Activated T-cell treated with anti-CD3 and anti-CD28 coated beads, Interleukin-2, amount 50 U/mL, for 24 hours (primary cell): ENCODE measurements around the gene RASGRP4.
A peak's percentile ranks its signal among the peaks of the same experiment; 100 is the strongest.

ENCODE experiments used
- DNase-seq: peaks from one replicate; pipeline ENCODE4 v3.0.0-alpha.2; 2020
- H3K27ac Mint-ChIP-seq: 2 replicates; pipeline ENCODE4 v1.8.0; 2020; ENCODE audit warnings: mild to moderate bottlenecking, mixed read lengths
- H3K27me3 Mint-ChIP-seq: 2 replicates; pipeline ENCODE4 v1.8.0; 2020; ENCODE audit warnings: mixed read lengths
- H3K36me3 Mint-ChIP-seq: 2 replicates; pipeline ENCODE4 v1.8.0; 2020; ENCODE audit warnings: low read depth, mixed read lengths
- H3K4me1 Mint-ChIP-seq: 2 replicates; pipeline ENCODE4 v1.8.0; 2020; ENCODE audit warnings: low read depth, mixed read lengths
- H3K4me3 Mint-ChIP-seq: 2 replicates; pipeline ENCODE4 v1.8.0; 2020; ENCODE audit warnings: mild to moderate bottlenecking, moderate library complexity, mixed read lengths
- H3K9me3 Mint-ChIP-seq: 2 replicates; pipeline ENCODE4 v1.8.0; 2020; ENCODE audit warnings: mixed read lengths

Gene RASGRP4

DNA sequence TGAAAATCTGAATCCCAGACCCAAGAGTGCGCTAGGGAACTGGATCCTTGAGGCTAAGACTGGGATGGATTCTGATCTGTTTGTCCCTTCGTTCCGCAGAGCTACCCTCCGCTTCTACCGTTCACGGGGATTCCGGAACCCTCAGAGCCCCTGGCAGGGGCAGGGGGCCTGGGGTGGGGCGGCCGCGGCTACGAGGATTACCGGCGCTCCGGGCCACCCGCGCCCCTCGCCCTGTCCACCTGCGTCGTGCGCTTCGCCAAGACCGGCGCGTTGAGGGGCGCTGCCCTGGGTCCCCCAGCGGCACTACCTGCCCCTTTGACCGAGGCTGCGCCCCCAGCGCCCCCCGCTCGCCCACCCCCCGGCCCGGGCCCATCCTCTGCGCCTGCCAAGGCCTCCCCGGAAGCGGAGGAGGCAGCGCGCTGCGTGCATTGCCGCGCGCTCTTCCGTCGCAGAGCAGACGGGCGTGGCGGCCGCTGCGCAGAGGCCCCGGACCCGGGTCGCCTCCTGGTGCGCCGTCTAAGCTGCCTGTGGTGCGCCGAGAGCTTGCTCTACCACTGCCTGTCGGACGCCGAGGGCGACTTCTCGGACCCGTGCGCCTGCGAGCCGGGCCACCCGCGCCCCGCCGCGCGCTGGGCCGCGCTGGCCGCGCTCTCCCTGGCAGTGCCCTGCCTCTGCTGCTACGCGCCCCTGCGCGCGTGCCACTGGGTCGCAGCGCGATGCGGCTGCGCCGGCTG, 30.5 kb downstream of the RASGRP4 start:
- Mint-ChIP-seq H3K36me3 (no peaks in the 10 kb centered on the region), H3K4me3 (peak overlapping the region; percentile 75), H3K27ac (peak overlapping the region; percentile 19), H3K4me1 (peaks cover 27% of the 10 kb centered on the region), H3K27me3 (peaks cover 6% of the 10 kb centered on the region), H3K9me3 (no peaks in the 10 kb centered on the region)
- DNase-seq: peak; percentile 80

- Mint-ChIP-seq H3K9me3 (no peaks in the 10 kb centered on the region), H3K27me3 (peaks cover 11% of the 10 kb centered on the region), H3K4me3 (peak overlapping the region; percentile 75), H3K27ac (no peak overlapping the region), H3K36me3 (no peaks in the 10 kb centered on the region), H3K4me1 (peaks cover 33% of the 10 kb centered on the region)
- peak; percentile 82 for DNase-seq
These were observed 31.5 kb downstream of the RASGRP4 start for GRCh38 chr19:38394488-38394887.

GRCh38 chr19:38392707-38393308, 33.2 kb downstream of the RASGRP4 start:
- Mint-ChIP-seq H3K4me3 (no peak overlapping the region), H3K27me3 (peaks cover 18% of the 10 kb centered on the region), H3K27ac (no peak overlapping the region), H3K36me3 (no peaks in the 10 kb centered on the region), H3K4me1 (peaks cover 43% of the 10 kb centered on the region), H3K9me3 (no peaks in the 10 kb centered on the region)
- no peak for DNase-seq

- H3K9me3 Mint-ChIP-seq: no peaks in the 10 kb centered on the region
- peaks cover 49% of the 10 kb centered on the region for H3K4me1 Mint-ChIP-seq
- peaks cover 23% of the 10 kb centered on the region for H3K27me3 Mint-ChIP-seq
- peaks cover 3% of the 10 kb centered on the region for H3K36me3 Mint-ChIP-seq
- H3K27ac Mint-ChIP-seq: no peak overlapping the region
- no peak for DNase-seq
- no peak overlapping the region for H3K4me3 Mint-ChIP-seq
These were observed 34.0 kb downstream of the RASGRP4 start for GRCh38 chr19:38391911-38392464.

DNA sequence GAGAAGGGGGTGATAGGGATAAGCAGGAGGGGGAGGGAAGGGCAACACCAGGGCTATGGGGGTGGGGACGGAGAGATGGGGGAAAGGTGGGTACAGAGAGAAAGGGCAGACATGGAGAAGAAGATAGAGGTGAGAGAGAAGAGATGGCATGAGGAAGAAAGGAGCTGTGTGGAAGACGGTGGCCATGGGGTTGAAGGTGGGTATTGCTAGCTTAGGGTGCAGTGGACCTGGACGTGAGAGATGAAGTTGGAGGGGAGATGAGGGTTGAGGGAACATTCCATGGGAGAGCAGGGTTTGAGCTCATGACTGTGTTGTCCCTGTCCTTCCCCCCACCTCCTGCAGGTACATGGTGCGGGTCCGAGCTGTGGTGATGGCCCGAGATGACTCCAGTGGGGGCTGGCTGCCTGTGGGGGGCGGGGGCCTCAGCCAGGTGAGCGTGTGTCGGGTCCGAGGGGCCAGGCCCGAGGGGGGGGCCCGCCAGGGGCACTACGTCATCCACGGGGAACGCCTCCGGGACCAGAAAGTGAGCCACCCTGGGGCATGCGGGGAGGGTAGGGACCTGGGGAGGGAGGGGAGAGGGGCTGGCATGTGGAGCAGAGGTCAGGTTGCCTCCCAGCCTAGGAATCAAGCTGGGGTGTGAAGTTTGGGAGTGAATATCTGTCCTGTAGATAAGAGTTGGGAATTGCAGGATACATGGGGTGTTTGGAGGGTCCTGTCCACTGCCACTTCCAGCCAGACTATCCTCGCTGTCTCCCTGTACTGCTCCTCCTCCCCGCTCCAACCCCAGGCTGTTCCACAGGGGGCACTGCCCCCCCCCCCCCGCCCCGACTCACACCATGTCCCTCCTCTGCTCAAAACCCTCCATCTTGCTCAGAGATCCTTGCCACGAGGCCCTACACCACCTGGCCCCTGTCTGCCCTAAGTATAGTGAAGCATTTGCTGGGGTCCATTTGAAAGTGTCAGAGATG, 35.8 kb downstream of the RASGRP4 start:
- Mint-ChIP-seq H3K27me3 (peaks cover 23% of the 10 kb centered on the region), H3K4me1 (peaks cover 43% of the 10 kb centered on the region), H3K27ac (no peak overlapping the region), H3K9me3 (no peaks in the 10 kb centered on the region), H3K36me3 (peaks cover 5% of the 10 kb centered on the region), H3K4me3 (peak overlapping the region; percentile 45)
- DNase-seq: no peak

GRCh38 chr19:38389101-38389925, 36.7 kb downstream of the RASGRP4 start:
- H3K27ac Mint-ChIP-seq: peak overlapping the region; percentile 15
- H3K4me3 Mint-ChIP-seq: peak overlapping the region; percentile 45
- no peaks in the 10 kb centered on the region for H3K9me3 Mint-ChIP-seq
- peaks cover 26% of the 10 kb centered on the region for H3K27me3 Mint-ChIP-seq
- no peak for DNase-seq
- peaks cover 14% of the 10 kb centered on the region for H3K36me3 Mint-ChIP-seq
- peaks cover 39% of the 10 kb centered on the region for H3K4me1 Mint-ChIP-seq

DNA sequence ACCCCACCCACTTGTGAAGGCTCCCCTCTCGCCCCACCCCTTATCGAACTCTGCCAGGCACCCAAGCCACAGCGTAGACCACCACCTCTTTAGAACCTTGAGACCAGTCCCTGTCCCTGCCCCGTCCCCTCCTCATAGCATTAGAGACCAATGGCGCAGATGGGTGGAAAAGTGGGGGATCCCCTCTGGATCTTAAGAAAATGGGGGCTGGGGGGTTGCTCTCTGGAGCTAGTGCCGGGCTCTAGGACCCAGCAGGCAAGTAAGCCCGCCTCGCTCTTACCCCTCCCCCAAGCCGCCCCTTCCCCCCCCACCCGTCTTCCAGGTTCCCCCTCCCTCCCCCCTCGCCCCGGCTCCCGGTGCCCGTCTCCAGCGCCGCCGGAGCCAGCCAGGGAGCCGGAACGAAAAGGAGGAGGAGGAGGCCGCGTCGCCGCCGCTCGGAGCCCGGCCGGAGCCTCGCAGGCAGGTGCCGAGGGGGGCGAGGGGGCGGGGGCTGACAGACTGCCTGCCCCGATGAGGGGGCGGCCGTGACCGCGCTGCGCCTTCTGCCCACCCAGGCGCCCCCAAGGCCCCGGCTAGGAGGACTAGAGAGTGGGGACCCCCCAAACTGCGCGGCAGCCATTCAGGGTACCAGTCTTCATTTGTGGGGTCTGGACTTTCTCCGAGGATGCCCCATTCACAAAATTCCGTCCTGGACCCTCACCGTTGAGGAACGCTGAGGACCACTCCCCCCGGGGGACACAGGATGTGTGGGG, 37.5 kb downstream of the RASGRP4 start, which contains the start of gene SPRED3:
SPRED3 (plus strand) TSS at position 349 of the 752 bp plus-strand sequence. CDS start 1,606 bp downstream, outside the sequence.
- peak within 1 kb of the TSS; percentile 70 for H3K27ac Mint-ChIP-seq
- peaks cover 34% of the 10 kb centered on the region for H3K4me1 Mint-ChIP-seq

GRCh38 chr19:38387550-38388348, 38.3 kb downstream of the RASGRP4 start, which contains the start of gene GGN:
Gene GGN (minus strand): TSS chr19:38388034. CDS start chr19:38387261, 773 bp downstream.
- Mint-ChIP-seq H3K27me3 (peaks cover 24% of the 10 kb centered on the region), H3K4me1 (peaks cover 32% of the 10 kb centered on the region), H3K9me3 (no peaks in the 10 kb centered on the region), H3K36me3 (peaks cover 30% of the 10 kb centered on the region), H3K4me3 (peak within 1 kb of the TSS; percentile 73), H3K27ac (peak within 1 kb of the TSS; percentile 70)
- peak; percentile 86 for DNase-seq

More for the DNA sequence above, 37.5 kb downstream of the RASGRP4 start, which contains the start of gene SPRED3:
- H3K9me3 Mint-ChIP-seq: no peaks in the 10 kb centered on the region
- no peak for DNase-seq
- H3K36me3 Mint-ChIP-seq: peaks cover 22% of the 10 kb centered on the region
- peaks cover 24% of the 10 kb centered on the region for H3K27me3 Mint-ChIP-seq
- H3K4me3 Mint-ChIP-seq: peak within 1 kb of the TSS; percentile 73

DNA sequence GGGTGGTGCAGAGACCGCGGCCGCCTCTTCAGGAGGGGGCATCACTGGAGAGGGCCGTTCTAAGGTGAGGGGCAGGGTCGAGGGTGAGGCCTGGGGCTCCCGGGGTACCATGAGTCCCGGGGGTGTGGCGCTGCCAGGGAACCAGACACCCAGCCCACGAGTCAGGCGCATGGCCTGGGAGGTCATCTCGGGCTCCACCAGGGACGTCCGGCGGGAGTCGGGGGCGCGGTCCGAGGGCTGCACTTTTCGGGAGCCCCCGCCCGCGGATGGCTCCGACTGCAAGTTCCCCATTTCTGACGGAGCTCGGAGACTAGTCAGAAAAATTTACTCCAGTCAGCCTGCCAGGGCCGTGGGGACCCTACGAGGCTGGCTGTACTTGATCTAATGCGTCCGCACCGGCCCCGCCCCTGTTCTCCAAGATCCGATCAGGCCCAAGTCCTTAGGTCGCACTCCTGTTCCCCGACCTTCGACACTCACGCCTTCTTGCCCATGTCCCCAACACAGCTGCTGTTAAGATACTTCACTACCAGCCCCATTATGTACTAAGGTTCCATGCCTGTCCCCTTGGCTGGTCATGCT, 39.0 kb downstream of the RASGRP4 start:
- peak overlapping the region; percentile 62 for H3K27ac Mint-ChIP-seq
- peaks cover 29% of the 10 kb centered on the region for H3K4me1 Mint-ChIP-seq
- peaks cover 37% of the 10 kb centered on the region for H3K36me3 Mint-ChIP-seq

DNA sequence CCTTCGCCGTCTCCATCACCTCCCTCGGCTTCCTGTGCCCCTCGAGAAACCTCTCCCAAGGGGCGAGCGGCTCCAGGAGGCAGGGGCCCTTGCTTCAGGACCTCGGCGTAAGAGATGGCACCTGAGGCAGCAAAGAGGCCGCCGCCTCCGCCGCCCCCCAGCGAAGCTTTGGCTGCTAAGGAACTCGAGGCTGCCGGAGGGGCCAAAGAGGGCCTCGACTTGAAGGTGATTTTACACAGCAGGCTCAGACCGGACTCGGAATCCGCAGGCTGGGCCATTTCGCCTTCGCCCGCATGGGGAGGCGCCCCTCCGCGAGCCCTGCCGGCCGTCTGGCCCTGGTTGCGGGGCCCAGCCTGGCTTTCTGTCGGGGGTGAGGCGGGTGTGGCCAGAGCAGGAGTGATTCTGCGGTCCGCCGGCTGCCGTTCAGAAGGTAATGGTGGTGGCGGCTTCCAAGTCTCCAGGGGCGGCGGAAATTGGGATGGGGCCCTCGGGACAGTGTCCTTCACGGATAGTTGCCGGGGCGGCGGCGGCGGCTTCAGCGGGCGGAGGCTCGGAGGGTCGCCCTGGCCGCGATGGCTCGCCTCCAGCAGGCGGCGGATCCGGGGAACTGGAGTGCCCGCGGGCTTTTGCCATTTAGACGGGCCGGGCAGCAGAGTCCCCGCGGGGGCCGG, 39.6 kb downstream of the RASGRP4 start:
- H3K27ac Mint-ChIP-seq: no peak overlapping the region
- no peaks in the 10 kb centered on the region for H3K9me3 Mint-ChIP-seq
- peaks cover 43% of the 10 kb centered on the region for H3K36me3 Mint-ChIP-seq
- DNase-seq: peak; percentile 38
- peaks cover 29% of the 10 kb centered on the region for H3K4me1 Mint-ChIP-seq
- peaks cover 24% of the 10 kb centered on the region for H3K27me3 Mint-ChIP-seq
- no peak overlapping the region for H3K4me3 Mint-ChIP-seq

More for the DNA sequence above, 39.0 kb downstream of the RASGRP4 start:
- Mint-ChIP-seq H3K9me3 (no peaks in the 10 kb centered on the region), H3K27me3 (peaks cover 24% of the 10 kb centered on the region), H3K4me3 (peak overlapping the region; percentile 60)
- no peak for DNase-seq

DNA sequence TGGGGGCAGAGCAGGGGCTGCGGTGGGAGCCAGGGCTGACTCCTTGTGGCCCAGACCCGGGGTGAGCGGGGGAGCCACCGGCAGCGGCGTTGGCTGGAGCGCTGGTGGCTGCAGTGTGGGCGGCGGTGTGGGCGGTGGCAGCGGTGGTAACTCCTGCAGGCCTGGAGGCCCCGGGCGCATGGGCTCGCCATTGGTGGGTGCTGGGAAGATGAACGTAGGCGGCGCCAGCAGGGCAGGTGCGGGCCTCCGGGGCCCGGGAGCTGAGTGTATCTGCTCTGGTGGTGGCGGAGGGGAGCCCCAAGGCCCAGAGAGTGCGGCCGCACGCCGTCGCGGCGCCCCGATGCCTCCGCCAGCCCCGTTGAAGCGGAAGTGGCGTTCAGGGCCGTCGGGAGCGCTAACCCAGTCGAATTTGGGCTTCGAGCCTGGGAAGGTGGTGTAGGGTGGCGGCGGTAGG, 40.2 kb downstream of the RASGRP4 start:
- Mint-ChIP-seq H3K27me3 (peaks cover 22% of the 10 kb centered on the region), H3K9me3 (no peaks in the 10 kb centered on the region), H3K36me3 (peaks cover 49% of the 10 kb centered on the region), H3K4me1 (peaks cover 29% of the 10 kb centered on the region), H3K4me3 (no peak overlapping the region), H3K27ac (no peak overlapping the region)
- peak; percentile 40 for DNase-seq
